Measurements from ENCODE around the gene UAP1L1. TPM values are rescaled to one million over a fixed set of nuclear protein-coding genes. Genes with fewer than 3 reads are reported as not detected.

UAP1L1 gene
- polyA plus RNA-seq, 2 of the 4 experiments (the other 2 are of a cell fraction), result 1.2 to 7.8 TPM

DNA sequence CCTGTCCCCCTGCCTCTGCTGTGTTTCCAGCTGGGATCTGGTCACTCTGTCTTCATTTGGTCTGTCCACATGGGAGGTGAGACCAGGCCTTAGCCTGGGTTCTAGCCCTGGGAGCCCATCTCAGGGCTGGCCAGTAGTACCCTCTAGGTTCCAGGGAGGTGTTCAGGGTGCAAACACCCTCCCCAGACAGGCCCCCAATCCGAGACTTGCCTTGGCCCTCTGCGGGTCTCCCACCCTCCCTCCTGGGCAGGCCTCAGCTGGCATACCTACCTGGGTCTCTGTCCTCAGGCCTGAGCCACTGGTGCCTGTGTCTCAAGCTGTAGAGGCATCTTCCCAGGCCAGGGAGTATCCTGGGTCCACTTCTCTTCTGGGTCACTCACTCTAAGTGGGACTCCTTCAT, 6.0 kb upstream of the UAP1L1 start:
- no peak for DNase-seq (ENCODE audit: low read depth in 1 of 2, low spot score in 1 of 2)
- WGBS (ENCODE audit: missing lambda C conversion rate), result 92% methylated on average over 2 of the region's 2 CpGs
- ATAC-seq, result no peak
- no peak for TF ChIP-seq EHF (CRISPR knock-in tag; IDR thresholded peaks at IDR 0.05)
- TF ChIP-seq, protein P1, sequence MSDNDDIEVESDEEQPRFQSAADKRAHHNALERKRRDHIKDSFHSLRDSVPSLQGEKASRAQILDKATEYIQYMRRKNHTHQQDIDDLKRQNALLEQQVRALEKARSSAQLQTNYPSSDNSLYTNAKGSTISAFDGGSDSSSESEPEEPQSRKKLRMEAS (IDR thresholded peaks at IDR 0.05), result no peak
- no peak for TF ChIP-seq MAZ (IDR thresholded peaks at IDR 0.05; ENCODE audit: borderline replicate concordance, low read depth, low read length)
- TF ChIP-seq FOSL2 (IDR thresholded peaks at IDR 0.05), result no peak
- no peak for TF ChIP-seq FOSL2 (CRISPR knock-in tag; IDR thresholded peaks at IDR 0.05)
- no peak for TF ChIP-seq CBX8 (IDR thresholded peaks at IDR 0.05)
- no peak for TF ChIP-seq RFX5 (IDR thresholded peaks at IDR 0.05)
- no peak for TF ChIP-seq ZFP36 (IDR thresholded peaks at IDR 0.05; ENCODE audit: borderline replicate concordance, partially characterized antibody)
- TF ChIP-seq BHLHE40 (IDR thresholded peaks at IDR 0.05; ENCODE audit: low read depth, low read length), result no peak
- TF ChIP-seq ZNF302 (CRISPR knock-in tag; IDR thresholded peaks at IDR 0.05), result no peak
- TF ChIP-seq MYC (IDR thresholded peaks at IDR 0.05; ENCODE audit: borderline replicate concordance, low read length), result no peak
- TF ChIP-seq TFCP2L1 (CRISPR knock-in tag; IDR thresholded peaks at IDR 0.05), result no peak
- no peak for TF ChIP-seq JUNB (IDR thresholded peaks at IDR 0.05)
- peak overlapping the region; percentile 74 for H3K4me2 ChIP-seq
- no peak overlapping the region for H3K4me3 ChIP-seq
- peak overlapping the region; percentile 62 to 88 for H3K27ac ChIP-seq
- peaks cover 27% of the 10 kb centered on the region for H3K4me1 ChIP-seq
- ChIA-PET POLR2A (interaction anchor here (0.6 to 3.9 kb wide), 4 partner anchors 15 to 251 kb away, joined by 3 to 18 read pairs (median 6); partner anchors contain the start of genes MAN1B1 and TUBB4B), CTCF (interaction anchor here (1.4 to 19.2 kb wide), 6 partner anchors 7 to 45 kb away, joined by 3 to 656 read pairs (median 207); partner anchors contain the start of genes ABCA2, DPP7, ENTPD2 and FUT7)
- no peaks in the 10 kb centered on the region for H3K9me3 ChIP-seq
- no peak for FAIRE-seq

DNA sequence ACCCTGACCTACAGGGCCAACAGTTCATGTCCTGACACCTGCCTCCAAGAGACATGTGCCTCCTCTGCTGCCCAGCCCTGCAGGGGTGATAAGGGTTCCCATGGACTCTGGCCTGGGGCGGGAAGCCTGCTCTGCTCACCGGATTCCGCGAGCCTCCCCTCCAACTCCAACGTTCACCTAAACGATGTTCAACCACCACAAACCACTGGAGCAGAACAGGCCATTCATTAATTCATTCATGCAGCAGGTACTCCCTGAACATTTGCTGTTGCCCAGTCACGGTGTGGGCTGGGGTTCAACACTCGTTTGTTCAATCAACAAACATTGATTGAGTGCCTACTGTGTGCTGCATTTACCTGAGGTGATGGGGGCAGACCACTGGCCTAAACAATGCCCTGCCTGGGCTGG, 3.3 kb upstream of the UAP1L1 start:
- no peak for DNase-seq (ENCODE audit: low read depth in 1 of 2, low spot score in 1 of 2)
- CTCF ChIA-PET, result interaction anchor here (1.9 to 24.0 kb wide), 7 partner anchors 6 to 45 kb away, joined by 9 to 656 read pairs (median 16); partner anchors contain the start of genes ABCA2, ENTPD2, MAN1B1 and NPDC1
- FAIRE-seq, result no peak
- no peak overlapping the region for H3K27ac ChIP-seq
- ATAC-seq, result no peak
- TF ChIP-seq, protein P2, sequence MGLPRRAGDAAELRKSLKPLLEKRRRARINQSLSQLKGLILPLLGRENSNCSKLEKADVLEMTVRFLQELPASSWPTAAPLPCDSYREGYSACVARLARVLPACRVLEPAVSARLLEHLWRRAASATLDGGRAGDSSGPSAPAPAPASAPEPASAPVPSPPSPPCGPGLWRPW (IDR thresholded peaks at IDR 0.05), result no peak
- TF ChIP-seq, protein P1 (IDR thresholded peaks at IDR 0.05), result no peak
- TF ChIP-seq, protein P3, sequence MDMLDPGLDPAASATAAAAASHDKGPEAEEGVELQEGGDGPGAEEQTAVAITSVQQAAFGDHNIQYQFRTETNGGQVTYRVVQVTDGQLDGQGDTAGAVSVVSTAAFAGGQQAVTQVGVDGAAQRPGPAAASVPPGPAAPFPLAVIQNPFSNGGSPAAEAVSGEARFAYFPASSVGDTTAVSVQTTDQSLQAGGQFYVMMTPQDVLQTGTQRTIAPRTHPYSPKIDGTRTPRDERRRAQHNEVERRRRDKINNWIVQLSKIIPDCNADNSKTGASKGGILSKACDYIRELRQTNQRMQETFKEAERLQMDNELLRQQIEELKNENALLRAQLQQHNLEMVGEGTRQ (IDR thresholded peaks at IDR 0.05), result no peak
- no peak for TF ChIP-seq FOXS1 (CRISPR knock-in tag; IDR thresholded peaks at IDR 0.05)
- TF ChIP-seq, protein P4, sequence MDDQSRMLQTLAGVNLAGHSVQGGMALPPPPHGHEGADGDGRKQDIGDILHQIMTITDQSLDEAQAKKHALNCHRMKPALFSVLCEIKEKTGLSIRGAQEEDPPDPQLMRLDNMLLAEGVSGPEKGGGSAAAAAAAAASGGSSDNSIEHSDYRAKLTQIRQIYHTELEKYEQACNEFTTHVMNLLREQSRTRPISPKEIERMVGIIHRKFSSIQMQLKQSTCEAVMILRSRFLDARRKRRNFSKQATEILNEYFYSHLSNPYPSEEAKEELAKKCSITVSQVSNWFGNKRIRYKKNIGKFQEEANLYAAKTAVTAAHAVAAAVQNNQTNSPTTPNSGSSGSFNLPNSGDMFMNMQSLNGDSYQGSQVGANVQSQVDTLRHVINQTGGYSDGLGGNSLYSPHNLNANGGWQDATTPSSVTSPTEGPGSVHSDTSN (IDR thresholded peaks at IDR 0.05), result no peak
- TF ChIP-seq CHD2 (IDR thresholded peaks at IDR 0.05; ENCODE audit: low read length, partially characterized antibody), result no peak
- TF ChIP-seq, protein P5, sequence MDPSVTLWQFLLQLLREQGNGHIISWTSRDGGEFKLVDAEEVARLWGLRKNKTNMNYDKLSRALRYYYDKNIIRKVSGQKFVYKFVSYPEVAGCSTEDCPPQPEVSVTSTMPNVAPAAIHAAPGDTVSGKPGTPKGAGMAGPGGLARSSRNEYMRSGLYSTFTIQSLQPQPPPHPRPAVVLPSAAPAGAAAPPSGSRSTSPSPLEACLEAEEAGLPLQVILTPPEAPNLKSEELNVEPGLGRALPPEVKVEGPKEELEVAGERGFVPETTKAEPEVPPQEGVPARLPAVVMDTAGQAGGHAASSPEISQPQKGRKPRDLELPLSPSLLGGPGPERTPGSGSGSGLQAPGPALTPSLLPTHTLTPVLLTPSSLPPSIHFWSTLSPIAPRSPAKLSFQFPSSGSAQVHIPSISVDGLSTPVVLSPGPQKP (IDR thresholded peaks at IDR 0.05; ENCODE audit: low read depth, low read length), result no peak
- no peak for TF ChIP-seq EHMT2 (IDR thresholded peaks at IDR 0.05; ENCODE audit: low read depth)
- no peak for TF ChIP-seq ZNF302 (CRISPR knock-in tag; IDR thresholded peaks at IDR 0.05)
- TF ChIP-seq, protein P6, sequence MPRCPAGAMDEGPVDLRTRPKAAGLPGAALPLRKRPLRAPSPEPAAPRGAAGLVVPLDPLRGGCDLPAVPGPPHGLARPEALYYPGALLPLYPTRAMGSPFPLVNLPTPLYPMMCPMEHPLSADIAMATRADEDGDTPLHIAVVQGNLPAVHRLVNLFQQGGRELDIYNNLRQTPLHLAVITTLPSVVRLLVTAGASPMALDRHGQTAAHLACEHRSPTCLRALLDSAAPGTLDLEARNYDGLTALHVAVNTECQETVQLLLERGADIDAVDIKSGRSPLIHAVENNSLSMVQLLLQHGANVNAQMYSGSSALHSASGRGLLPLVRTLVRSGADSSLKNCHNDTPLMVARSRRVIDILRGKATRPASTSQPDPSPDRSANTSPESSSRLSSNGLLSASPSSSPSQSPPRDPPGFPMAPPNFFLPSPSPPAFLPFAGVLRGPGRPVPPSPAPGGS (IDR thresholded peaks at IDR 0.05), result no peak
- TF ChIP-seq NR3C1 (IDR thresholded peaks at IDR 0.05), result no peak
- no peak for TF ChIP-seq RARB (CRISPR knock-in tag; IDR thresholded peaks at IDR 0.05)
- TF ChIP-seq FOSB (CRISPR knock-in tag; IDR thresholded peaks at IDR 0.05), result no peak
- TF ChIP-seq HEYL (CRISPR knock-in tag; IDR thresholded peaks at IDR 0.05), result no peak
- TF ChIP-seq ZSCAN20 (CRISPR knock-in tag; IDR thresholded peaks at IDR 0.05), result no peak
- no peak for TF ChIP-seq TP53 (CRISPR knock-in tag; IDR thresholded peaks at IDR 0.05)
- TF ChIP-seq, protein P7, sequence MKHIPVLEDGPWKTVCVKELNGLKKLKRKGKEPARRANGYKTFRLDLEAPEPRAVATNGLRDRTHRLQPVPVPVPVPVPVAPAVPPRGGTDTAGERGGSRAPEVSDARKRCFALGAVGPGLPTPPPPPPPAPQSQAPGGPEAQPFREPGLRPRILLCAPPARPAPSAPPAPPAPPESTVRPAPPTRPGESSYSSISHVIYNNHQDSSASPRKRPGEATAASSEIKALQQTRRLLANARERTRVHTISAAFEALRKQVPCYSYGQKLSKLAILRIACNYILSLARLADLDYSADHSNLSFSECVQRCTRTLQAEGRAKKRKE (CRISPR knock-in tag; IDR thresholded peaks at IDR 0.05; ENCODE audit: low read depth), result no peak
- no peak for TF ChIP-seq RAD21 (conservative IDR thresholded peaks at IDR 0.05 in 1 of 2, IDR thresholded peaks at IDR 0.05 in 1 of 2)
- H3K4me1 ChIP-seq, result peaks cover 25% of the 10 kb centered on the region
- POLR2A ChIA-PET, result no interaction called here
- H3K9me3 ChIP-seq, result no peaks in the 10 kb centered on the region
- no peak overlapping the region for H3K4me3 ChIP-seq
- WGBS (ENCODE audit: missing lambda C conversion rate), result 90% methylated on average over 8 of the region's 8 CpGs
- no peak overlapping the region for H3K4me2 ChIP-seq

Measured in A549 (cell line).